Liver (tissue), 3 donors: ENCODE data around the gene ETS2.

Experiments
- CTCF ChIP-seq: fragments of 150-350 bp; IDR thresholded peaks from 2 replicates; pipeline ENCODE4 v1.5.1; 2017; ENCODE audit warnings: improper control_type of control experiment, low read depth, low read length; ENCODE audit not compliant: missing input control
- EGR1 ChIP-seq, 2 donors: IDR thresholded peaks; 2 replicates each; pipeline ENCODE4 v1.6.1; 2016 to 2018; ENCODE audit warnings: antibody characterized with exemption in 2 of 2, low read depth in 2 of 2
- FOXA1 ChIP-seq: IDR thresholded peaks from 2 replicates; pipeline ENCODE4 v1.6.1; 2016; ENCODE audit warnings: antibody characterized with exemption
- GABPA ChIP-seq, 2 donors: IDR thresholded peaks in 1 of 2; conservative IDR thresholded peaks in 1 of 2; 2 replicates each; pipeline ENCODE4 v1.6.1; 2016; ENCODE audit warnings: antibody characterized with exemption in 2 of 2, mild to moderate bottlenecking in 1 of 2, moderate library complexity in 1 of 2
- HNF4G ChIP-seq: IDR thresholded peaks from 2 replicates; pipeline ENCODE4 v1.6.1; 2016; ENCODE audit warnings: antibody characterized with exemption
- SP1 ChIP-seq: IDR thresholded peaks from 2 replicates; pipeline ENCODE4 v1.6.1; 2018; ENCODE audit warnings: antibody characterized with exemption, mild to moderate bottlenecking
- TAF1 ChIP-seq: conservative IDR thresholded peaks from 2 replicates; pipeline ENCODE4 v1.6.1; 2016; ENCODE audit warnings: antibody characterized with exemption, mild to moderate bottlenecking
- YY1 ChIP-seq: IDR thresholded peaks from 2 replicates; pipeline ENCODE4 v1.6.1; 2016; ENCODE audit warnings: antibody characterized with exemption, mild to moderate bottlenecking
- donor health status: healthy.
- donor health status: healthy.

GRCh38 chr21:38803075-38803660 is 2.6 kb upstream of the ETS2 start:
- TF ChIP-seq CTCF (no peak), HNF4G (no peak), EGR1 (IDR thresholded peaks at IDR 0.05; ENCODE audit: low read depth in 2 of 2) (no peak), SP1 (no peak), GABPA (IDR thresholded peaks at IDR 0.05 in 1 of 2, conservative IDR thresholded peaks at IDR 0.05 in 1 of 2) (no peak), FOXA1 (no peak), YY1 (no peak), TAF1 (no peak)
